Stomach (tissue), 4 donors: ENCODE results near the gene CEL.
"Not testable (repeated sequence)": the region's sequence is repeated elsewhere in the genome, so short reads cannot be mapped to it uniquely, and the experiment has no call there.

Experiments used
- CTCF ChIP-seq, 7 experiments: fragments of 450-650 bp in 4 of 7; fragments of 200-600 bp in 3 of 7; sonication (generic) in 3 of 7; IDR thresholded peaks; one replicate each; pipeline ENCODE4 v1.5.1; 2016 to 2019; ENCODE audit warnings: antibody characterized with exemption in 7 of 7, control low read depth in 2 of 7, mild to moderate bottlenecking in 1 of 7
- EP300 ChIP-seq: sonication (generic); formaldehyde crosslinking; IDR thresholded peaks from one replicate; pipeline ENCODE4 v1.6.1; 2017; ENCODE audit warnings: antibody characterized with exemption
- POLR2AphosphoS5 ChIP-seq, 3 donors: sonication (generic); formaldehyde crosslinking; IDR thresholded peaks; one replicate each; pipeline ENCODE4 v1.6.1; 2016; ENCODE audit warnings: antibody characterized with exemption in 3 of 3

GRCh38 chr9:133083688-133084087 is 21.9 kb downstream of the CEL start:
- not testable (repeated sequence) for TF ChIP-seq EP300; CTCF (IDR thresholded peaks at IDR 0.05); POLR2AphosphoS5 (IDR thresholded peaks at IDR 0.05)
